NCI-H774 (cell line): Measurements from ENCODE around the gene RAB34.

Experiments used
- DNase-seq: peaks from one replicate; lab custom pipeline; 2025; lab: John Stamatoyannopoulos, UW

RAB34 gene

GRCh38 chr17:28675980-28676379, 41.7 kb downstream of the RAB34 start:
- no peak for DNase-seq

- DNase-seq = no peak
Observed at GRCh38 chr17:28675490-28675889, 42.2 kb downstream of the RAB34 start.

- no peak for DNase-seq
Observed at GRCh38 chr17:28669918-28670317, 47.8 kb downstream of the RAB34 start.

GRCh38 chr17:28667870-28668269, 49.8 kb downstream of the RAB34 start:
- no peak for DNase-seq

- DNase-seq = no peak
Observed at GRCh38 chr17:28665994-28666393, 51.7 kb downstream of the RAB34 start.
